Measurements from ENCODE around the gene NRCAM.

DNA sequence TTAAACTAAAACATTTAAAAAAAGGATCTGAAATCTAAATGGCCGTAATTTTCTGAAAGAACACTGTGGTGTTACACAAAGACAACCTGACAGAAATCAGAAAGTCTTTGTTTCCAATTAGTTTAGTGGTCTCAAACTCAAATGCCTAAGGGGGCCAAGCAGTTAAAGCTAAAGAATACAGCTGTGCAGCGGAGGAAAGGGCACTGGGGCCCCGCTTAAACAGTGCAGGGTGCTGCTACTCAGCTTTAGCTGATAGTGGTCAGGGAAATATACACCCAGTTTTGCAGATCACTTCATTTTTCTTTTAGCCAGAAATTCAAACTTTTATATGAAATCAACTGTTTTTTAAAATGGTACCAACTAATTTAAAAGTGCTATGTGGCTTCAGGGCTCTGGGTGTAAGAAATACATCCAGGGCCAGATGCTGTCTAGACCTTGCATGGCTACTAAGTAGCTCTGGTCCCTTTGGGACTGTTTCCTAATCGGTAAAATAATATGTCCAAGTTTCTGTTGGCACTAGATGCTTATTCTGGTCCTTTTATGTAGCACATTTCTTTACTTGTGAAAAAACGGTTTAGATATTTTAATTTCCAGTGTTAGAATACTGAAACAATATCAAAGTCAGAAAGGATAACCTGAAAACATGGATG lies 164.3 kb downstream of the NRCAM start:
- TF ChIP-seq, protein P1, sequence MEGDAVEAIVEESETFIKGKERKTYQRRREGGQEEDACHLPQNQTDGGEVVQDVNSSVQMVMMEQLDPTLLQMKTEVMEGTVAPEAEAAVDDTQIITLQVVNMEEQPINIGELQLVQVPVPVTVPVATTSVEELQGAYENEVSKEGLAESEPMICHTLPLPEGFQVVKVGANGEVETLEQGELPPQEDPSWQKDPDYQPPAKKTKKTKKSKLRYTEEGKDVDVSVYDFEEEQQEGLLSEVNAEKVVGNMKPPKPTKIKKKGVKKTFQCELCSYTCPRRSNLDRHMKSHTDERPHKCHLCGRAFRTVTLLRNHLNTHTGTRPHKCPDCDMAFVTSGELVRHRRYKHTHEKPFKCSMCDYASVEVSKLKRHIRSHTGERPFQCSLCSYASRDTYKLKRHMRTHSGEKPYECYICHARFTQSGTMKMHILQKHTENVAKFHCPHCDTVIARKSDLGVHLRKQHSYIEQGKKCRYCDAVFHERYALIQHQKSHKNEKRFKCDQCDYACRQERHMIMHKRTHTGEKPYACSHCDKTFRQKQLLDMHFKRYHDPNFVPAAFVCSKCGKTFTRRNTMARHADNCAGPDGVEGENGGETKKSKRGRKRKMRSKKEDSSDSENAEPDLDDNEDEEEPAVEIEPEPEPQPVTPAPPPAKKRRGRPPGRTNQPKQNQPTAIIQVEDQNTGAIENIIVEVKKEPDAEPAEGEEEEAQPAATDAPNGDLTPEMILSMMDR (IDR thresholded peaks at IDR 0.05) = no peak
- no peak for TF ChIP-seq POLR2A (IDR thresholded peaks at IDR 0.05)

All from gastroesophageal sphincter (tissue), 3 donors.